Uterus (tissue), 4 donors: ENCODE results near the gene FYTTD1. TPM values are rescaled to one million over a fixed set of nuclear protein-coding genes. Genes with fewer than 3 reads are reported as not detected.

ENCODE experiments used
- DNase-seq, 2 donors: peaks; one replicate each; pipeline ENCODE4 v3.0.0-alpha.2; 2019 to 2020
- H3K27ac ChIP-seq, 2 donors: fragments of 200-600 bp; sonication (generic); 1 replicate in 1 of 2; 2 replicates in 1 of 2; pipeline ENCODE4 v1.5.1; 2016 to 2018
- H3K27me3 ChIP-seq, 2 donors: fragments of 200-600 bp; sonication (generic); one replicate each; pipeline ENCODE4 v1.5.1; 2018 to 2019; ENCODE audit warnings: control low read depth in 1 of 2
- H3K36me3 ChIP-seq, 2 donors: fragments of 200-600 bp; sonication (generic); one replicate each; pipeline ENCODE4 v1.5.1; 2019; ENCODE audit warnings: control low read depth in 1 of 2
- H3K4me1 ChIP-seq, 2 donors: fragments of 200-600 bp; sonication (generic); one replicate each; pipeline ENCODE4 v1.5.1; 2018 to 2019; ENCODE audit warnings: control low read depth in 1 of 2
- H3K4me3 ChIP-seq, 2 donors: fragments of 200-600 bp; sonication (generic); 1 replicate in 1 of 2; 2 replicates in 1 of 2; pipeline ENCODE4 v1.5.1; 2018 to 2019; ENCODE audit warnings: mild to moderate bottlenecking in 1 of 2
- H3K9me3 ChIP-seq, 2 donors: fragments of 200-600 bp; sonication (generic); one replicate each; pipeline ENCODE4 v1.5.1; 2019; ENCODE audit warnings: control low read depth in 1 of 2
- POLR2A ChIP-seq, 2 donors: fragments of 450-650 bp; IDR thresholded peaks; one replicate each; pipeline ENCODE4 v1.6.1; 2016; ENCODE audit warnings: antibody characterized with exemption in 2 of 2, mild to moderate bottlenecking in 1 of 2, moderate library complexity in 1 of 2
- intact Hi-C: fragments of 100-400 bp; cut with DNase I; formaldehyde crosslinking; loops from one replicate; pipeline ENCODE4 v1.15.1; 2023; ENCODE audit warnings: low total_unique reads
- total RNA-seq, 4 donors: library from RNA; depleted of rRNA in 3 of 4; stranded (reverse); fragments of >200 nt in 3 of 4; gene quantifications; one replicate each; pipeline versions ENCODE4 v1.1.0 to v1.2.4, GENCODE V29; 2014 to 2023
- TF ChIP-seq, protein P1 (sequence below), 4 experiments: fragments of 200-600 bp in 2 of 4; fragments of 450-650 bp in 2 of 4; sonication (generic) in 2 of 4; IDR thresholded peaks; one replicate each; pipeline ENCODE4 v1.5.1; 2016 to 2019; ENCODE audit warnings: antibody characterized with exemption in 4 of 4, mild to moderate bottlenecking in 2 of 4, moderate library complexity in 1 of 4
- donor health status: DM: yes; HTN: yes; CAD: no.

Gene FYTTD1
- total RNA-seq, 4 donors from 2014 or later: 22.5 to 100 (median 45.5) TPM

DNA sequence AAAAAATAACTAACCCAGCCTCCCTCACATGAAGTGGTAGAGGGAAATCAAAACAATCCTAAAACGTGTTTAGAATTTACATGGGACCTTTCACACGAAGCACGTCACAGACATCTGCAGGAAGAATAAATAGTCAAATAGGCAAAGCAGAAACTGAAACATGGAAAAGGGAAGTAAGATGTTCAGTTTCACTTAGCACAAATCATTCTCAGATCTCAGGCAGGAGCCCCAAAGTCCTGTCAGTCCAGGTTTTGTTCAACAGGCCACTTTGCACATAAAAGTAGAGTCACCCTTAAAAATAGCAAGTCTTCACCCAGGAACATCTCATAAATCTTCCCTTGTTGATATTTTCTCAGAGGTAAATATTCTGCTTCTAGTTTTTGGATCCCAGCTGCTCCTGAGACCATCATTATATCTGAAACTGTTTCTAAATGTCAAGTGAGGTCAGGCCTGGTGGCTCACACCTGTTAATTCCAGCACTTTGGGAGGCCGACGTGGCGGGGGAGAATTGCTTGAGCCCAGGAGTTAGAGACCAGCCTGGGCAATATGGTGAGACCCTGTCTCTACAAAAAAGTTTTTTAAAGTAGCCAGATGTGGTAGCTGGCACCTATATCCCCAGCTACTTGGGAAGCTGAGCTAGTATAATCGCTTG is 14.9 kb upstream of the FYTTD1 start:
- Histone ChIP-seq H3K9me3 (no peaks in the 10 kb centered on the region), H3K27ac (no peak overlapping the region), H3K36me3 (no peaks in the 10 kb centered on the region), H3K4me3 (no peak overlapping the region), H3K27me3 (no peaks in the 10 kb centered on the region), H3K4me1 (peaks cover 0 to 4% of the 10 kb centered on the region in 2 donors)
- intact Hi-C loops: no loop called here
- no peak for DNase-seq
- TF ChIP-seq, protein P1, sequence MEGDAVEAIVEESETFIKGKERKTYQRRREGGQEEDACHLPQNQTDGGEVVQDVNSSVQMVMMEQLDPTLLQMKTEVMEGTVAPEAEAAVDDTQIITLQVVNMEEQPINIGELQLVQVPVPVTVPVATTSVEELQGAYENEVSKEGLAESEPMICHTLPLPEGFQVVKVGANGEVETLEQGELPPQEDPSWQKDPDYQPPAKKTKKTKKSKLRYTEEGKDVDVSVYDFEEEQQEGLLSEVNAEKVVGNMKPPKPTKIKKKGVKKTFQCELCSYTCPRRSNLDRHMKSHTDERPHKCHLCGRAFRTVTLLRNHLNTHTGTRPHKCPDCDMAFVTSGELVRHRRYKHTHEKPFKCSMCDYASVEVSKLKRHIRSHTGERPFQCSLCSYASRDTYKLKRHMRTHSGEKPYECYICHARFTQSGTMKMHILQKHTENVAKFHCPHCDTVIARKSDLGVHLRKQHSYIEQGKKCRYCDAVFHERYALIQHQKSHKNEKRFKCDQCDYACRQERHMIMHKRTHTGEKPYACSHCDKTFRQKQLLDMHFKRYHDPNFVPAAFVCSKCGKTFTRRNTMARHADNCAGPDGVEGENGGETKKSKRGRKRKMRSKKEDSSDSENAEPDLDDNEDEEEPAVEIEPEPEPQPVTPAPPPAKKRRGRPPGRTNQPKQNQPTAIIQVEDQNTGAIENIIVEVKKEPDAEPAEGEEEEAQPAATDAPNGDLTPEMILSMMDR (IDR thresholded peaks at IDR 0.05): no peak
- TF ChIP-seq POLR2A (IDR thresholded peaks at IDR 0.05): no peak

DNA sequence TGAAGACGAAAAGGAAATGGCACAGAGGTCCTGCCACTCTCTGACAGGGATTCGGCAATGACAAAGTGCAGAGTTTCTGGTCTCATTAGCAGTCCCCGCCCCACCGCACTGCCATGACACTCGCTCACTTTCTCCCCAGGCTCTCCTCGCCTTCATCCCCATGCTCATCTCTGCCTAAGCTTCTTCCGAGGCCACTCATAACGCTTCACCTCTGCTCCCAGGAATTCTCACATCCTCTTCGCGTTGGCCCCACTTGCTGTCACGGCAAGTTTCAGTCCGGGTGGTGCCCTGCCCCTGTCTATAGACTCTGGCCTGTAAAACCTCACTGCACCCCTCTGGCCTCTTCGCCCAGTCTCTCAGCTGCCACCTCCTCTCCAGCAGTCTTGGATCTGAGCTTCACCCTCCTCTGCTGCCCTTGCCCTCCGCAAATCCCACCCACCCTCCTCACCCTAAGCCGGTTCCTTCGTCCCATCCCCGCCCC is 13.6 kb upstream of the FYTTD1 start:
- no peak for DNase-seq
- intact Hi-C loops: no loop called here
- no peaks in the 10 kb centered on the region for H3K27me3 ChIP-seq
- no peak for TF ChIP-seq POLR2A (IDR thresholded peaks at IDR 0.05)
- TF ChIP-seq, protein P1 (IDR thresholded peaks at IDR 0.05): no peak
- no peaks in the 10 kb centered on the region for H3K36me3 ChIP-seq
- peak overlapping the region; percentile 57 to 85 for H3K4me3 ChIP-seq
- H3K27ac ChIP-seq: peak overlapping the region; percentile 80 to 89
- peaks cover 0 to 4% of the 10 kb centered on the region in 2 donors for H3K4me1 ChIP-seq
- no peaks in the 10 kb centered on the region for H3K9me3 ChIP-seq

DNA sequence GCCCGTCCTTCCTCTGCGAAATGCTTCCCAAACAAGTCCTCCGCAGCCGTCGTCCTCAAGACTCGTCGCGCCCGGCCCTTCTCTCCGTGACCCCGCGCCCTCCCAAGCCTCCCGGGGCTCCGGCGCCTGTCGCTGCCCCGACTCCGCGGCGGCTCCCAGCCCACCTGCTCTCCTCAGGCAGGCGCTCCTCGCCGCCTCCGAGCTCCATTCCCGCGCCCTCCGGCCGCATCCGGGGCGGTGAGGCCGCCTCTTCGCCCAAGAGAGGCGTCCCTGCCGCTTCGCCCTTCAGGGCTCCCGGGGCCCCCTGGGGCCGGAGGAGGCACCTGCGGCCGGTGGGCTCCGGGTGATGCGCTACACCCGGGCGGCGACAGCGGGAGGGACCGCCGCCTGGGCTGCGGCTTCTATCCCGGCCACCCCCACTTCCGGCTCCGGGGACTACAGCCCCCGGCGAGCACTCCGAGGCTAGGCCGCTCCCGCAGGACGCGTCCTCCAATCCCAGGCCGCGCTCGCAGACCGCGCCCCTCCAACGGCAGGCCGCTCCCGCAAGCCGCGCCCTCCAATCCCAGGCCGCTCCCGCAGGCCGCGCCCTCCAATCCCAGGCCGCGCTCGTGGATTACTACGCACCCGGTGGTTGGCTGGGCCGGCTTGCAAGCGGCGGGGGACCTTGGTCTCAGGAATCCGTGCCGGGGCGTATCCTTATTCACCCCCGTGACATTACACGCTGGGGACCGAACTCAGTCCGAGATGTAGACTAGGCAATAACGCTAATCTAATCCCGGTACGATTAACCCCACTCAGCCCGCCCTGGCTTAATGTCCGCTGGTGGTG is 13.0 kb upstream of the FYTTD1 start, which contains the start of gene RUBCN:
TSS of gene RUBCN (minus strand) at position 414 of the 828 bp plus-strand sequence. CDS start at position 229, 185 bp downstream.
- intact Hi-C loops: no loop called here
- H3K36me3 ChIP-seq: no peaks in the 10 kb centered on the region

DNA sequence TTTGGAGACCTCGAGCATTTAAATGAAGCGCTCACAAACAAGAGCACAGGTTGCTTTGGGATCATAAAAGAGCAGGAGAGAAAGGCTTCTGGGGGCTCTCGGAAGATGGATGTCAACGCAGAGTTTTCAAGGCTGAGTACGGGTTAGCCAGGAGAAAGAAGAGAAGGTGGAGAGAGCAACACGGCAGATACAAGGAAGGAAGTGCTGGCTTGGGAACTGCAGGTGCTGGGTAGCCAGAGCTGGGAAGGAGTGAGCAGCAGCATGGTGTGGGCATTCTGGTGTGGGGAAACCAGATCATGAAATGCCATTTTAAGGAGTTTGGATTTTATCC is 12.4 kb upstream of the FYTTD1 start:
- DNase-seq: no peak
- Histone ChIP-seq H3K9me3 (no peaks in the 10 kb centered on the region), H3K4me1 (peaks cover 0 to 4% of the 10 kb centered on the region in 2 donors), H3K4me3 (peak overlapping the region; percentile 57 to 85), H3K27ac (peak overlapping the region; percentile 73 to 89), H3K36me3 (no peaks in the 10 kb centered on the region), H3K27me3 (no peaks in the 10 kb centered on the region)
- intact Hi-C loops: no loop called here
- TF ChIP-seq, protein P1 (IDR thresholded peaks at IDR 0.05): no peak
- no peak for TF ChIP-seq POLR2A (IDR thresholded peaks at IDR 0.05)

More for the DNA sequence above, 13.0 kb upstream of the FYTTD1 start, which contains the start of gene RUBCN:
- Histone ChIP-seq H3K27me3 (no peaks in the 10 kb centered on the region), H3K9me3 (no peaks in the 10 kb centered on the region), H3K4me1 (peaks cover 0 to 4% of the 10 kb centered on the region in 2 donors), H3K27ac (peak within 1 kb of the TSS; percentile 80 to 89), H3K4me3 (peak within 1 kb of the TSS; percentile 57 to 85)
- TF ChIP-seq, protein P1 (IDR thresholded peaks at IDR 0.05): peak in 2 of 4 experiments; percentile 6 to 12
- peak; percentile 50 to 74 for TF ChIP-seq POLR2A (IDR thresholded peaks at IDR 0.05)
- DNase-seq: peak; percentile 91 to 93
